Upper lobe of left lung (tissue), 6 donors: ENCODE measurements around the gene HTR1E. TPM values are rescaled to one million over a fixed set of nuclear protein-coding genes. Genes with fewer than 3 reads are reported as not detected.

ENCODE experiments used
- ATAC-seq, 2 donors: fragments of 200-7000 bp; cut with Tn5 transposase; one replicate each; pipeline ENCODE4 v1.9.1; 2022; ENCODE audit warnings: mild to moderate bottlenecking in 2 of 2, moderate library complexity in 2 of 2; ENCODE audit not compliant: low FRiP score in 2 of 2
- DNase-seq, 2 donors: peaks; one replicate each; pipeline ENCODE4 v3.0.0-alpha.2; 2019 to 2020
- H3K27ac ChIP-seq, 4 donors: fragments of 200-600 bp; sonication (generic); one replicate each; pipeline ENCODE4 v1.5.1; 2016 to 2019
- H3K27me3 ChIP-seq, 4 donors: fragments of 200-600 bp; sonication (generic); one replicate each; pipeline ENCODE4 v1.5.1; 2017 to 2019
- H3K36me3 ChIP-seq, 4 donors: fragments of 200-600 bp; sonication (generic); one replicate each; pipeline ENCODE4 v1.5.1; 2016 to 2019
- H3K4me1 ChIP-seq, 4 donors: fragments of 200-600 bp; sonication (generic); one replicate each; pipeline ENCODE4 v1.5.1; 2018 to 2019
- H3K4me3 ChIP-seq, 4 donors: fragments of 200-600 bp; sonication (generic); one replicate each; pipeline ENCODE4 v1.5.1; 2017 to 2019; ENCODE audit warnings: mild to moderate bottlenecking in 2 of 4, moderate library complexity in 1 of 4
- H3K9me3 ChIP-seq, 4 donors: fragments of 200-600 bp; sonication (generic); one replicate each; pipeline ENCODE4 v1.5.1; 2018 to 2019
- CTCF ChIP-seq, 6 experiments: fragments of 450-650 bp in 4 of 6; fragments of 200-600 bp in 2 of 6; sonication (generic) in 2 of 6; IDR thresholded peaks; one replicate each; pipeline ENCODE4 v1.5.1; 2016 to 2019; ENCODE audit warnings: antibody characterized with exemption in 6 of 6
- EP300 ChIP-seq, 4 donors: sonication (generic); formaldehyde crosslinking; IDR thresholded peaks; one replicate each; pipeline ENCODE4 v1.5.1; 2017; ENCODE audit warnings: antibody characterized with exemption in 4 of 4, control low read depth in 2 of 4
- POLR2A ChIP-seq, 4 donors: fragments of 450-650 bp; IDR thresholded peaks; one replicate each; pipeline ENCODE4 v1.5.1; 2016 to 2017; ENCODE audit warnings: antibody characterized with exemption in 4 of 4, mild to moderate bottlenecking in 2 of 4
- POLR2AphosphoS5 ChIP-seq, 2 donors: sonication (generic); formaldehyde crosslinking; IDR thresholded peaks; one replicate each; pipeline ENCODE4 v1.5.1; 2017; ENCODE audit warnings: antibody characterized with exemption in 2 of 2
- WGBS, 2 donors: methylation state at CpG; one replicate each; pipeline ENCODE4 v1.1.5; 2017 to 2018; 5-methylcytosine and 5-hydroxymethylcytosine counted together
- small RNA-seq, 4 donors: library from RNA; depleted of rRNA; stranded (forward); fragments of <200 nt; gene quantifications; one replicate each; pipeline ENCODE3, GENCODE V24; 2016
- total RNA-seq, 6 donors: library from RNA; depleted of rRNA in 4 of 6; stranded (reverse); fragments of >200 nt in 4 of 6; gene quantifications; one replicate each; pipeline versions ENCODE4 v1.1.0 to v1.2.1, GENCODE V29; 2016 to 2021
- donor health status: DM: no; HTN: no; CAD: no; lungs with moderate emphysema.
- donor health status: DM: no; HTN: yes; CAD: no; lungs with severe emphysema.

Gene HTR1E
- total RNA-seq, 6 donors from 2014 or later = not detected

GRCh38 chr6:87059943-87060342 is 122.6 kb downstream of the HTR1E start:
- H3K4me3 ChIP-seq = no peak overlapping the region
- TF ChIP-seq EP300 (IDR thresholded peaks at IDR 0.05) = no peak
- TF ChIP-seq POLR2AphosphoS5 (IDR thresholded peaks at IDR 0.05) = no peak
- no peak for TF ChIP-seq CTCF (IDR thresholded peaks at IDR 0.05)
- no peak for TF ChIP-seq POLR2A (IDR thresholded peaks at IDR 0.05)
- no peaks in the 10 kb centered on the region for H3K9me3 ChIP-seq
- H3K4me1 ChIP-seq = no peaks in the 10 kb centered on the region
- H3K36me3 ChIP-seq = no peaks in the 10 kb centered on the region
- H3K27me3 ChIP-seq = no peaks in the 10 kb centered on the region
- ATAC-seq (no peak), DNase-seq (peak in 1 of 2 donors; percentile 81)
- H3K27ac ChIP-seq = no peak overlapping the region
- 93 to 94% methylated on average over 7 to 18 of the region's 18 CpGs for WGBS, 2 donors

- DNase-seq (no peak), ATAC-seq (no peak)
- TF ChIP-seq POLR2A (IDR thresholded peaks at IDR 0.05) = no peak
- TF ChIP-seq CTCF (IDR thresholded peaks at IDR 0.05) = no peak
- no peak for TF ChIP-seq POLR2AphosphoS5 (IDR thresholded peaks at IDR 0.05)
- no peak for TF ChIP-seq EP300 (IDR thresholded peaks at IDR 0.05)
- Histone ChIP-seq H3K4me3 (no peak overlapping the region), H3K27ac (no peak overlapping the region), H3K27me3 (no peaks in the 10 kb centered on the region), H3K4me1 (no peaks in the 10 kb centered on the region), H3K9me3 (no peaks in the 10 kb centered on the region), H3K36me3 (no peaks in the 10 kb centered on the region)
- WGBS, 2 donors = 81 to 87% methylated on average over 5 of the region's 5 CpGs
Measured at GRCh38 chr6:87065117-87065516, 127.8 kb downstream of the HTR1E start.

Small RNA genes within 50 kb of the gene (small RNA-seq; reads per million reads assigned to genes)
- gene AL157777.2 = 0 reads per million in 4 donors
- gene MTHFD2P2 = 0 reads per million in 4 donors

Other genes with a start within 250 kb of the HTR1E start
- gene CGA, start 157.6 kb downstream of the HTR1E start, total RNA-seq = not detected
- 10 to 100 TPM; 19.9 to 60.8 (median 32.0) TPM for gene ZNF292, start 218.0 kb downstream of the HTR1E start, total RNA-seq